ELR (cell line): ENCODE data around the gene TEX2.
A peak's percentile ranks its signal among the peaks of the same experiment; 100 is the strongest.

Experiments
- DNase-seq: peaks from one replicate; pipeline ENCODE4 v3.0.0-alpha.2; 2015; ENCODE audit warnings: low read depth

Gene TEX2

GRCh38 chr17:64269687-64270649 is 6.9 kb upstream of the TEX2 start:
- DNase-seq = no peak

- DNase-seq = no peak
These were observed 1.8 kb upstream of the TEX2 start for GRCh38 chr17:64264891-64265290.

GRCh38 chr17:64262198-64262999 is 661 bp downstream of the TEX2 start:
- peak; percentile 51 for DNase-seq

GRCh38 chr17:64261417-64262145 is 1.5 kb downstream of the TEX2 start:
- DNase-seq = no peak

GRCh38 chr17:64260886-64261285 is 2.2 kb downstream of the TEX2 start:
- no peak for DNase-seq

- peak; percentile 68 for DNase-seq
These were observed 3.1 kb downstream of the TEX2 start for GRCh38 chr17:64259922-64260321.

GRCh38 chr17:64259426-64259825 is 3.6 kb downstream of the TEX2 start:
- no peak for DNase-seq

GRCh38 chr17:64256913-64257807 is 5.9 kb downstream of the TEX2 start:
- peak; percentile 52 for DNase-seq

- DNase-seq = no peak
These were observed 7.3 kb downstream of the TEX2 start for GRCh38 chr17:64255764-64256163.

GRCh38 chr17:64254755-64255154 is 8.3 kb downstream of the TEX2 start:
- no peak for DNase-seq

GRCh38 chr17:64253470-64253869 is 9.6 kb downstream of the TEX2 start:
- no peak for DNase-seq

GRCh38 chr17:64252831-64253230 is 10.2 kb downstream of the TEX2 start:
- peak; percentile 55 for DNase-seq

- DNase-seq = no peak
These were observed 12.7 kb downstream of the TEX2 start for GRCh38 chr17:64250233-64250835.

GRCh38 chr17:64247836-64248235 is 15.2 kb downstream of the TEX2 start:
- DNase-seq = no peak

- DNase-seq = peak; percentile 88
These were observed 17.6 kb downstream of the TEX2 start for GRCh38 chr17:64245218-64246145.

- DNase-seq = peak; percentile 40
These were observed 18.9 kb downstream of the TEX2 start for GRCh38 chr17:64244165-64244564.

- no peak for DNase-seq
These were observed 19.7 kb downstream of the TEX2 start for GRCh38 chr17:64243340-64243739.

GRCh38 chr17:64242633-64243032 is 20.4 kb downstream of the TEX2 start:
- no peak for DNase-seq

- DNase-seq = peak; percentile 96
These were observed 22.2 kb downstream of the TEX2 start for GRCh38 chr17:64240741-64241347.
